NCI-H748 (cell line): ENCODE data around the gene ATAD3B.
A peak's percentile ranks its signal among the peaks of the same experiment; 100 is the strongest.
"Not testable (repeated sequence)": the region's sequence is repeated elsewhere in the genome, so short reads cannot be mapped to it uniquely, and the experiment has no call there.

Experiments used
- DNase-seq: peaks from one replicate; lab custom pipeline; 2025; ENCODE audit not compliant: unreplicated experiment; lab: John Stamatoyannopoulos, UW

Gene ATAD3B

DNA sequence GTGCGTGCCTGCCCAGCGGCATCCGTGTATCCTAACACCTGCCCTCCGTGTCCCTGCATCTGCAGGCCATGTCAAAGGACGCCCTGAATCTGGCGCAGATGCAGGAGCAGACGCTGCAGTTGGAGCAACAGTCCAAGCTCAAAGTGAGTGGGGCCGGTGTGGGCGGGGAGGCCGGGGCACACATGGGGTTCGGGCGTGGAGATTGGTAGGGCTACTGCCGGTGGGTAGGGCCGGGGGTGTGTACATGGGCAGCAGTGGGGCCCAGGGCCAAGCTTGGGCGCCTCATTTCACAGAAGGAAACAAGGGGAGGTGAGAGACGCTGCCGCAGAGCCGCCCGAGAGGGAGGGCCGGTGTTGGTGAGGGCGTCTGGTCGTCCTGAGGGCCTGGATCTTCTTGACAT is 20.9 kb upstream of the ATAD3B start:
- DNase-seq: not testable (repeated sequence)

DNA sequence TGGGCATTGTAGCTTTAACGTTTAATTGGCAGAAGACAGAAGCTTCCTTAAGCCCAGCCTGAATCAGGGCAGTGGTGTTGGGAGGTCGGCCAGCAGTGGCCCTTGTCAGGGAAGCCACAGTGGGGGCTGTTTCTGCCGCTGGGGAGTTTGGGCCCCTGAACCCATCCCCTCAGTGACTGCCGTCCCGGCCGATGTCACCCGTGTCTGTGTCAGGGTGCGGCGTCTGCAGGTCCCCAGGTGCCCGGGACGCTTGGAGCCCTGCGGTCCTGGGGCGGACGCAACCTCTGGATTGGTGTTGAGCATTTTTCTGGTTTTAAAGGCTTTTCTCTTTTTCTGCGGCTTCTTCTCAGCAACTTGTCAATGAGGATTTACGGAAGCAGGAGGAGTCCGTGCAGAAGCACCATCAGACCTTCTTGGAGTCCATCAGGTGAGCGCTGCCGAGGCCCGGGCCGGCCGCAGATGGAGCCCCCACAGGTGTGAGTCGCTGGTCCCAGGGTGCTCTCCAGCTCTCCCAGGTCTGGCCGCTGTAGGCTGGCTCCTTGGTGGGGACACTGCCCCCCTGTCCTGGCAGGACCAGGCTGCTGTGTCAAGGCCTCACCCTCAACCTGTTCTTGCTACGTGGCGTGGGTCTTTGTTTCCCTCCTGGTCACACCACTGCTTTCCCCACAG is 19.7 kb upstream of the ATAD3B start:
- no peak for DNase-seq

DNA sequence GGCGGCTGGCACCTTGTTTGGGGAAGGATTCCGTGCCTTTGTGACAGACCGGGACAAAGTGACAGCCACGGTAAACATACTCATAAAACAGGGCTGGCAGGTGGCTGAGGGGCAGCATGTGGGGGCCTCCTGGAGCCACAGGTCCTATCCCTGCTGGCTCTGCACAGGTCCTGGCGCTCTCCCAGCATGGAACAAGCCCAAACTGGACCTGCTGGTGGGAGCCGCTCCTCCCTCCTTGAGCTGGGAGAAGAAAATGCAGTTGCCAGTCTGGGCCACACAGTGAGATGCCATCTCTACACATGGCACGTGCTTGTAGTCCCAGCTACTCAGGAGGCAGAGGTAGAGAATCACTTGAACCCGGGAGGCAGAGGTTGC is 19.2 kb upstream of the ATAD3B start:
- not testable (repeated sequence) for DNase-seq

DNA sequence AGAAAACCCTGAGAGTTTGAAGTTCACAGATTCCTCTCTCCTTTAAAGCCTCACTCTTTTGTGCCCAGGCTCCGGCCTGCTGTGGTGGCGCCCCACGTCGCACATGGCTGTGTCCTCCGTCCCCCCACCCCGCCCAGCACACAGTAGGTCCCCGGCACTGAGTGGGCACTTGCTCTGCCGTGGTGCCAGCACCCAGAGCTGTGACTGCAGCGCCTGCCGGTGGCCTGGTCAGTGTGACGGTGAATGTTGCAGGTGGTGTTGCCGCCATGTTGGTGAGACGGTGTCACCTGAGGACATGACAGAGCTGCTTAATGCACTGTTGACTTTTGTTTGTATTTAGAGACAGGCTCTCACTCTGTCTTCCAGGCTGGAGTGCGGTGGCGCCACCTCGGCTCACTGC is 18.7 kb upstream of the ATAD3B start:
- DNase-seq: no peak

DNA sequence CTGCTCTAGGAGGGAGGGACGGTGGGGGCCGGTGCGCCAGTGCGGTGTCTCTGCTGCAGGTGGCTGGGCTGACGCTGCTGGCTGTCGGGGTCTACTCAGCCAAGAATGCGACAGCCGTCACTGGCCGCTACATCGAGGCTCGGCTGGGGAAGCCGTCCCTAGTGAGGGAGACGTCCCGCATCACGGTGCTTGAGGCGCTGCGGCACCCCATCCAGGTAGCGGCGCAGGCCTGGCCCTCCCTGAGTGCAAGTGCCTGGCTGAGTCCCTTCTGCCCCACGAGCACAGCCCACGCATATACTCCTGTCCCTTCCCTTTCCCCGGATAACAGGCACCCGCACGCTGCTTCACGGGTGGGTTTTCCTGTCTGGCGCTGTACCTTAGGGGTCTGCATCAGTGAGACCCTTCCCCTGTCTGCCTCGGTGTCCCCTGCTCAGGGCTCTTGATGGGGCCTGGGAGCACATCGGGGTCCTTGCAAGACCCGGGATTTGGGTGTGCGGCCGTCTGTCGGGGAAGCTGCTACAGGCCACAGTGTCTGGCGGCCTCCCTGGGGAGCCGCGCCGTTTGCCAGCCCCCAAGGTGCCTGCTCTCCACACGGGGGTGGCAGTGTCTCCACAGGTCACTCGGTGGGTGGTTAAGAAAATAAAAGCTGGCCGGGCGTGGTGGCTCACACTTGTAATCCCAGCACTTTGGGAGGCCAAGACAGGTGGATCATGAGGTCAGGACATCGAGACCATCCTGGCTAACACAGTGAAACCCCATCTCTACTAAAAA is 17.1 kb upstream of the ATAD3B start:
- DNase-seq: not testable (repeated sequence)

DNA sequence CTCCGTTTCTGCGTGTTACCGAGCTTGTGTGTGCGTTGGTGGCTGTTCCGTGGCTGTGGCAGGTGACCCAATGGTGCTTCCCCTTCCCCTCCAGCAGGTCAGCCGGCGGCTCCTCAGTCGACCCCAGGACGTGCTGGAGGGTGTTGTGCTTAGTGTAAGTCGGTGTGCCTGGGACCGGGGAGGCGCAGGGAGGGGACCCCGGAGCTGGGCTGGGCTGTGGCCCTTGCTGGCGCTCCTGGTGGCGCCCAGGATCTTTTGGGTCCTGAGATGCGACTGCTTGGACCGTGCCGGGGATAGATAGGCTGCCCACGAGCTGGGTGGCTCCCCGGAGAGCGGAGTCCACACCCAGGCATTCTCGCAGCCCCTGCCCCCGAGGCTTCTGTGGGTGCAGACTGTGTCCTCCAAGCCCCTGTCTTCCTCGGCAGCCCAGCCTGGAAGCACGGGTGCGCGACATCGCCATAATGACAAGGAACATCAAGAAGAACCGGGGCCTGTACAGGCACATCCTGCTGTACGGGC is 16.1 kb upstream of the ATAD3B start:
- DNase-seq: no peak

DNA sequence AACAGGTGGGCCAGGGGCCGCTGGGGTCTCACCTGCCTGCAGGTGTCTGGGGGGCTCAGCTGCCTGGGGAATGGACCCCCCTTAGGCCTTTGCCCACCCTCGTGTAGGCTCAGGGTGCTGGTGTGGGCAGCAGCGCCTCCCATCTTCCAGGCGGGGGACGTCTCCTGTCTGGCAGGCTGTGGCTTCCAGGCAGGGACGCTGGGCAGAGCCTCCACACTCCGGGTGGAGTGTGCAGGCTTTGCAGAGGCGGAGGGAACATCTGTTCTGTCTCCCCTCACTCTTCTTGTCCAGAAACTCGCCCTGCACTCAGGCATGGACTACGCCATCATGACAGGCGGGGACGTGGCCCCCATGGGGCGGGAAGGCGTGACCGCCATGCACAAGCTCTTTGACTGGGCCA is 15.6 kb upstream of the ATAD3B start:
- DNase-seq: not testable (repeated sequence)

DNA sequence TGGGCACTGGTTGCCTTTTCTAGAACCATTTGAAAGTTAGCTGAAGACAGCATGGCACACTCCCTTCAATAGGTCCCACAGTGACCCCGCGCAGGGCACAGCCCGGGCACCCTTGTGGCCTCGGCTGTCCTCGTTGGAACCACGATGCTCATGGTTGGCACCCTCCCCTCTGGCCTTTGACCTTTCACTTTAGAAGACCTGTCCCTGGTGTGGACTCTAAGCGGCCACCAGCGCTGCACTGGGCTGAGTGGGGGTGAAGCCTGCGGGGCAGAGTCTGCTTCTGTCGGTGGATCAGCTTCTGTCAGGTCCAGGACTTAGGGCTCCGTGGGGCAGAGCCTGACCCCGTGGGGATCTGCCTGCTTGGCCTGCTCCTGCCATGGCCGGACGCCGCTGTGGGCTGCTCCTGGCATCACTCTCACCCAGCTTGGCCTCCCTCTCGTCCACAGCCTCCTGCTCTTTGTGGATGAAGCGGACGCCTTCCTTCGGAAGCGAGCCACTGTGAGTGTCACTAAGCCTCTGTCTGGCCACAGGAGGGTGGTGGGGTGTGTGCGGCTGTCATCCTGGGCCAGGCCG is 14.8 kb upstream of the ATAD3B start:
- not testable (repeated sequence) for DNase-seq

DNA sequence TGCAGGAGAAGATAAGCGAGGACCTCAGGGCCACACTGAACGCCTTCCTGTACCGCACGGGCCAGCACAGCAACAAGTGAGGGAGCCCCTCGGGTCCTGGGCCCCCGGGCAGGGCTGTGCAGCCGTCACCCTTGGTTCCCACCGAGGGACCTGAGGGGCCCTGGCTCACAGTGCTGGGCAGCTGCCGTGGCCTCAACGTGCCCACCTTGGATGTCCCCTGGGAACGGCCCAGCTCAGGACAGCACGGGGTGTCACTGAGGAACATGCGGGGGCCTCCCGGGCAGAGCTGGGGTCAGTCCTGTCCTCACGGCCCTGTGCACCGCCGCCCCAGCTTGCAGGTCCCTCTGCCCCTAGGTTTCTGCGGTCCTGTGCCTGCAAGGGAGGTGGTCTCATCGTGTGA is 12.4 kb upstream of the ATAD3B start:
- DNase-seq: not testable (repeated sequence)

- not testable (repeated sequence) for DNase-seq
Measured at GRCh38 chr1:1459711-1460110, 11.9 kb upstream of the ATAD3B start.

DNA sequence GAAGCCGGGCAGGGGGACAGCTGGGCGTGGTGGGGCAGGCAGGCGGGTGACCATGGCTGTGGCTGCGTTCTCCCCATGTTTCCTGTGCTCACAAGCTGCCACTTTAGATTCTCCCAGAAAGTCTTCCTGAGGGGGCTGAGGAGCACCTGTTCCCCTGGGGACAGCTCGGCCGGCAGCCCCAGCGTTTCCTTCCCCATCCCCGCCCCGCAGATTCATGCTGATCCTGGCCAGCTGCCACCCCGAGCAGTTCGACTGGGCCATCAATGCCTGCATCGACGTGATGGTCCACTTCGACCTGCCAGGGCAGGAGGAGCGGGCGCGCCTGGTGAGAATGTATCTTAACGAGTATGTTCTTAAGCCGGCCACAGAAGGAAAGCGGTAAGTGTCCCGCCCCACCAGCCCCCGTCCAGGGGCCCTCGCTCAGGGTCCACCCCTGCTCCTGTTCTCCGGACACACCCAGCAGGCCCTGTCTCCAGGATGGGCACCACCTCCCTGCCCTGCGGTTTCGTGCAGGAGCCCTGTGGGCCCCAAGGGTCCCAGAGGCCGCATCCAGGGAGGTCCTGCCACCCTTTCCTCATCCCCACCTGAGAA is 10.9 kb upstream of the ATAD3B start:
- DNase-seq: no peak

DNA sequence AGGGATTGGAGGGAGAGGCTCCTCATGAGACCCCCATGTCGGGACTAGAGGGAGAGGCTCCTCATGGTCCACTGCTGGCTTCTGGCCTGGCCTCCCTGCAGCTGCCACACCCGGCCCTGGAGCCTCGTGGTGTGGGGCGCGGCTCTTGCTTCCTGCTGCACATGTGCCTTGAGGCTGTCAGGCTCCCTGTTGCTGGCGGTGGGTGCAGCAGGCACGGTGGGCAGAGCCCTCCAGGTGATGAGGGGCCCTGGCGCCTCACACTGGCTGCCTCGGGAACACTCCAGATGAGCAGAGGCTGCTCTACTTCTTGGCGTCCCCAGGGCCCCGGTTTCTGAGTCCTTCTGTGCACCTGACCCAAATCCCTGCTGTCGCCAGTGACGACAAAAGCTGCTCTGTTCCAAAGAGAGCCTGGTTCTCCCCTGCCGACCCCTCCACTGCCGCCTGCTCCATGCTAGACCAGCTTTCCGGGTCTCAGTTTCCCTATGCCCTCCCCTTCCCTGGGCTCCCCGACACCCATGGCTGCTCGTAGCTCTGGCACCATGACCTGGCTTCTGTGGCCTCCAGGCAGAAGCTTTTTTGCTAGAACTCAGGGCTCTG is 9.7 kb upstream of the ATAD3B start:
- DNase-seq: no peak

DNA sequence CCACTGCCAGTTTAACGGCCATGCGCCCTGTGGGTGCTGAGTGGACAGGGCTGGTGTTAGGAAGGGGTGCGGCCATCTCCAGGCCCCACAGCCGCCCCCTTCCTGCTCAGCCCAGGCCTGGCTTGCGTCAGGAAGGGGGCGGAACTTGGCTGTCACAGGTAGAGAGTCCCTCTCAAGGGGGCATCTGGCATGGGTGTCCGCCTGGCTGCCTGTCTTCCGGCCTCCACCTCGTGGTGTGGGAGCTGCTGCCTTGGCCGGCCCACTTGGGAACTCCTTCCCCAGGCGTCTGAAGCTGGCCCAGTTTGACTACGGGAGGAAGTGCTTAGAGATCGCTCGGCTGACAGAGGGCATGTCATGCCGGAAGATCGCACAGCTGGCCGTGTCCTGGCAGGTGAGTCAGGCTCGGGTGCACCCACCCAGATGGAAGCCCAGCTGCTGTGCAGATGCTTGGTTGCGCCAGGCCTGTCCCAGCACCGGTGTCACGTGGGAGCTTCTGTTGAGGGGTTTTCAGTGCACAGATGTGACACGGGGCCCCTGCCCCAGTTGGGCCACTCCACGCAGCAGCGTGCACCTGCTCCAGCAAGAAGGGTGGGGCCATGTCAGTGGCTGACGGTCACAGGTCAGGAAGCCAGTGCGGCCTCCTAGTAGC is 9.1 kb upstream of the ATAD3B start:
- no peak for DNase-seq

GRCh38 chr1:1463312-1463711 is 8.3 kb upstream of the ATAD3B start:
- DNase-seq: no peak

GRCh38 chr1:1468196-1468985 is 3.2 kb upstream of the ATAD3B start:
- DNase-seq: not testable (repeated sequence)

GRCh38 chr1:1470626-1471388 is 758 bp upstream of the ATAD3B start:
- DNase-seq: peak; percentile 25

- not testable (repeated sequence) for DNase-seq
Measured at GRCh38 chr1:1472053-1472876, 700 bp downstream of the ATAD3B start.

- not testable (repeated sequence) for DNase-seq
Measured at GRCh38 chr1:1476011-1476410, 4.4 kb downstream of the ATAD3B start.
